Activated CD8-positive, alpha-beta memory T cell treated with anti-CD3 and anti-CD28 coated beads, Interleukin-2, amount 50 U/mL, for 48 hours (primary cell): ENCODE results near the gene ADAMTS1.

Source experiments
- DNase-seq: peaks from one replicate; pipeline ENCODE4 v3.0.0-alpha.2; 2020

The ADAMTS1 gene

GRCh38 chr21:26844258-26845065, 747 bp downstream of the ADAMTS1 start:
- peak; percentile 57 for DNase-seq

DNA sequence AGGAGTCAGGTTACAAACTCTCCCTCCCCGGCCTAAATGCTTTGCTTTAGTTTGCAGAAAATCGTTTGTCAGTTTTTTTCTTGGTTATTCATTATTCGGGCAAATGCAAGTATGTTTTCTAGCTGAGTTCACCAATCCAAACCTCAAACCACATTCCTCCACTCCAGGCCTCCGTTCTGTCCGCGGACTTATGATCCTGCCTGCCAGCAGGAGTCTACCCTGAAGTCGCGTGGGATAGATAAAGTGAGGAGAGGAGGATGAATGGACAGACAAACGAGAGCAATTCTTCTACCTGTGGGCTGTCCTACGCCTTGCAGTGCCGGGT, 1.3 kb downstream of the ADAMTS1 start:
- DNase-seq: no peak

GRCh38 chr21:26842974-26843932, 2.0 kb downstream of the ADAMTS1 start:
- peak; percentile 54 for DNase-seq

- DNase-seq: no peak
Measured at GRCh38 chr21:26842300-26842699, 2.9 kb downstream of the ADAMTS1 start.

DNA sequence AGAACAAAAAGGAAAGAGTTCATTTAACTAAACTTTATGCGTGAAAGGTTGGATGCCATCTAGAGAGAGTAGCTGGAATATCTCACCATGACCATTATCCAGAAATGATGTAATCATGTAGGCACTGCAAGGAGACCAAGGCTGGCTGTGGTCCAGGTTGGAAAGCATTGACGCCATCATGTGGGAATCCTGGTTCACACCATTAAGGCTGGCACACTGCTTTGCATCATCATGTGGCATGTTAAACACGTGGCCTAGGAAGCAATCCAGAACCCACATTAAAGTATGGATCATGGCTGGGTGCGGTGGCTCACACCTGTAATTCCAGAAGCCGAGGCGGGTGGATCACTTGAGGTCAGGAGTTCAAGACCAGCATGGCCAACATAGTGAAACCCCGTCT, 4.3 kb downstream of the ADAMTS1 start:
- no peak for DNase-seq

DNA sequence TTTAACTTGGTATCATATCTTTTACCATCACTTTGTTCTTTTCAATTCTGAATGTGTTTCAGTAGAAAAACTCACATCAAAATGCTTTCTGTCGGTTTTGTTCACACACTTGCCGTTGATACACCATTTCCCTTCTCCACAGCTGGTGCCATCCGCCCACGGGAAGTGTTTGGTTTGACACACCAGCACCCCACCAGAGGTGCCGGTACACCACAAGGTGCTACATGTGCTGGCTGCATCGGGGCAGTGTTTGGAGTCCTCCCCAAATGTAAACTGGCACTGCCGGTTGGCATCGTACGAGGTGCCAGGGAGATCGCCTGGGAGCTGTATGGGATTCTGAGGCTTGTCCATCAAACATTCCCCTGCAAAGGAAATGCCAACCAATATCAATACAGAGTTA, 5.0 kb downstream of the ADAMTS1 start:
- DNase-seq: no peak

- DNase-seq: no peak
Measured at GRCh38 chr21:26837539-26837938, 7.7 kb downstream of the ADAMTS1 start.

DNA sequence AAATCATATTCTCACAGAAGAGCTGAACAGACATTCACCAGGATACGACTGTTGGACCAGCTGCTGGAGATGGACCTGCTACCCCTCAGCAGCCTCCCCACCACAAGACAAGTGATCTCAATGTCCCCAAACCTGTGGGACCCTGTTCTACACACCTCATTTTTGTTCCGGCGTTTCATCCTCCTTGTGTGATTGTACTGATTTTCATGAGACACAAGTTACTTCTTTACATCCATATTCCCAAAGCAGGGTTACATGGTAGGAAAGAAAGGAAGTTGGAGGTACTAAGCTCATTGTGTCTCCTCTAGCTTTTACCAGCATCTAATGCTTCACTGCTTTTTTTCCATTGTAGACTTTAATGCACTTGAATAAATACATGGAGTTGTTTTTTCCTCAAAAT, 8.7 kb downstream of the ADAMTS1 start:
- no peak for DNase-seq

- DNase-seq: no peak
Measured at GRCh38 chr21:26835714-26836265, 9.4 kb downstream of the ADAMTS1 start.

- no peak for DNase-seq
Measured at GRCh38 chr21:26835027-26835713, 10.0 kb downstream of the ADAMTS1 start.

DNA sequence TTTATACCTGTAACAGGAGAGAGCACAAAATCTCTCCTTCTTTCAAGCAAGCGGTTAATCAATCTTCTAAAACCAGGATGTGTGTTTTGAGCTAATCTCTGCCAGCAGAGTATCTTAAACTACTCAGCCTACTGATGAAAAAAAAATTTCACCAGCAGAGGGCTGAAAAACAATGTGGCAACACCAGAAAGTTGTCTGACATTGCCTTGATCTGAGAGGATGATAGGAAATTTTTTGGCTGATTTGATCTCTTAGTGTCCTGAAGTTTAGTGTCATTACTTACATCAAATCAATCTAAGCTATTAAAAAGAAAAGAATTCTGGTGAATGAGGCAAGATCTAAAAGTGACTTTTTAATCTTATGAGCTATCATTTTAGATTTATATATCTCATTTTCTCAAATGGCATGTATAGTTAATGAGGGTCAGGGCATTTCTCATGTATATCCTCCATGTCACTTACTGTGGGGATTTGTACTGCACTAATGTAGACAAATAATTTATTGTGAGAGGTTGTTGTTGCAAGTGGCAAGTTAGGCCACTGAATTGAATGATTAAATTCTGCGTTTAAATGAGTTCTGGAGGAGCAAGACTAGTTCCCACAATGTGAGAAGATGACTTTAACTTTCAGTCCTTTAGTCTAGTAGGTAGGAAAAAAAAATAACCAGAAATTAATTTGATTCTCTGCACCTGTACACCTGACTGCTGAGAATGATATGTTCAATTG, 10.9 kb downstream of the ADAMTS1 start:
- DNase-seq: no peak

- DNase-seq: no peak
Measured at GRCh38 chr21:26833460-26833939, 11.7 kb downstream of the ADAMTS1 start.

- no peak for DNase-seq
Measured at GRCh38 chr21:26833011-26833410, 12.2 kb downstream of the ADAMTS1 start.

GRCh38 chr21:26832546-26832945, 12.7 kb downstream of the ADAMTS1 start:
- no peak for DNase-seq

DNA sequence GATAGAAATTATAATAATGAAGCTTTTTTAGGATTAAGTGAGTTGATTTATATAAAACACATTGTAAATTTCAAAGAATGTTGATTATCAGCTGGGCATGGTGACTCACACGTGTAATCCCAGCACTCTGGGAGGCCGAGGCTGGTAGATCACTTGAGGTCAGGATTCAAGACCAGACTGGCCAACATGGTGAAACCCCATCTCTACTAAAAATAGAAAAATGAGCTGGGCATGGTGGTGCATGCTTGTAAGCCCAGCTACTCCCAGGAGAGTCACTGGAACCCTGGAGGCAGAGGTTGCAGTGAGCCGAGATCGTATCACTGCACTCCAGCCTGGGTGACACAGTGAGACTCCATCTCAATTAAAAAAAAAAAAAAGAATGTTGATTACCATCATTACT, 18.4 kb downstream of the ADAMTS1 start:
- DNase-seq: no peak

DNA sequence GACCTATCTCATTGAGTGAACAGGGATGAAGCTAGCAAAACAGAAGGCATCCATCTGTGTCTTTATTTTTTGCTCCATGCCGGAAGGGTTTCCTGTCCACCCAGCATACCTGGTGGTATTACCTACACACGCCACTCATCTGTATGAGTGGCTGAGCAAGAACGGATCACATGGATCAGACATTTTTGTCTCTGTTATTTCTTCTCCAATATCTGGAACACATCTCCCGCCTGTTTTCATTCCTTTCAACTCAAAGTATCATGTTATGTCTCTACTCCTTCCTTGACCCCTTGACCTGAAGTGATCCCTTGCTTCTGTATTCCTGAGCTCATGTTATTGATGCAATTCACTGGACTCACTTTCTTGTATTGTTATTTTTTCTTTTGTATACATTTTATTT, 24.7 kb downstream of the ADAMTS1 start:
- no peak for DNase-seq

GRCh38 chr21:26819740-26820324, 25.4 kb downstream of the ADAMTS1 start:
- no peak for DNase-seq

- no peak for DNase-seq
Measured at GRCh38 chr21:26818906-26819305, 26.3 kb downstream of the ADAMTS1 start.

DNA sequence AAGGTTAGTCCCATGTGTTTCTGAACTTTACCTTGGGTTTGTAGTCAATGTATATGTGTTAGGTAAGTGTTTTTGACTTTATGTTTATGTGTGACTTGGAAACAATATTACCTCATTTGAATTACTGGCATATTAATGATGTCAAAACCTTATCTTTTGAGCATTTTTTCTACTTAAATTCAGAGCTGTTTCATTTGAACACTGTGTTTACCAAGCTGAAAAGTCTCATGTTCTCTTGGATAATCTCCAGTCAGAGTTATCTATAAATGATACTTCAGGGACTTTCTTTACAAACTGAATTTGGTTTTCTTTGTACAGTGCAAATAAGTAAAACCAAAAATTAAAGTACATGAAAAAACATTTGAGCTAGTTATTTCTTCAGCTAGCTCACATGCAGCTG, 30.0 kb downstream of the ADAMTS1 start:
- no peak for DNase-seq

DNA sequence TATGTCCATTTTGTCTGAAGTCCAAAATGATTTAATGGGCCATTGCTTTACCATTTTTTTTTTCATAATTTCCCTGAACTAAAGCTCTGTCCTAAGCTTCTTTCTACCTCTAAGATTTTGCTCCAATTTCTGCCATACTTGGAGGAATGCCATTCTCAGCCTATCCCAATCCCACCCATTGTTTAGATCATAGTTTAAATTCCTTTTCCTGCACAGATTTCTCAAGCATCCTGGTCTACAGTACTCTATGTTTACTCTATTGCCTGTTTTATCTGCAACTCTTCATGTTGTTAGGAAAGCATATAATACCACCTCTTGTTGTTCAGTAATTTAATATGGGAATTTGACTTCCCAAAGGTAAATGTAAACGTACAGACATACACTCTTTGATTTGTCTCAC, 30.8 kb downstream of the ADAMTS1 start:
- no peak for DNase-seq

GRCh38 chr21:26813426-26813998, 31.7 kb downstream of the ADAMTS1 start:
- no peak for DNase-seq

- no peak for DNase-seq
Measured at GRCh38 chr21:26812173-26812572, 33.0 kb downstream of the ADAMTS1 start.
